Astrocyte (in vitro differentiated cells and primary cell): ENCODE data around the gene F12. TPM values are rescaled to one million over a fixed set of nuclear protein-coding genes. Genes with fewer than 3 reads are reported as not detected.

ENCODE experiments used
- DNase-seq: peaks from one replicate; pipeline ENCODE4 v3.0.0-alpha.2; 2010; ENCODE audit warnings: low read depth
- FAIRE-seq: peaks from 2 replicates; lab custom pipeline; 2011; peaks lifted over from hg19 to GRCh38; lab: Jason Lieb, UNC
- H2AFZ ChIP-seq: 2 replicates; pipeline ENCODE4 v1.6.0; 2012; ENCODE audit warnings: low read depth, low read length, inconsistent platforms
- H3K27ac ChIP-seq: 2 replicates; pipeline ENCODE4 v1.5.1; 2011; ENCODE audit warnings: low read depth, low read length, inconsistent platforms
- H3K27me3 ChIP-seq: 2 replicates; pipeline ENCODE4 v1.6.0; 2011; ENCODE audit warnings: low read length, inconsistent platforms; ENCODE audit not compliant: insufficient read depth
- H3K36me3 ChIP-seq: 2 replicates; pipeline ENCODE4 v1.5.1; 2011; ENCODE audit warnings: low read length, inconsistent platforms; ENCODE audit not compliant: insufficient read depth
- H3K4me1 ChIP-seq: 2 replicates; pipeline ENCODE4 v1.5.1; 2011; ENCODE audit warnings: low read length, inconsistent platforms; ENCODE audit not compliant: insufficient read depth
- H3K4me2 ChIP-seq: 2 replicates; pipeline ENCODE4 v1.6.0; 2012; ENCODE audit warnings: low read length, inconsistent platforms
- H3K4me3 ChIP-seq: 2 replicates; pipeline ENCODE4 v1.5.1; 2011; ENCODE audit warnings: low read depth, mild to moderate bottlenecking, low read length, inconsistent platforms; ENCODE audit not compliant: insufficient read depth
- H3K79me2 ChIP-seq: 2 replicates; pipeline ENCODE4 v1.6.0; 2012; ENCODE audit warnings: mild to moderate bottlenecking, low read length, inconsistent platforms; ENCODE audit not compliant: insufficient read depth
- H3K9ac ChIP-seq: 2 replicates; pipeline ENCODE4 v1.6.0; 2012; ENCODE audit warnings: mild to moderate bottlenecking, low read length, inconsistent platforms
- H3K9me3 ChIP-seq: 2 replicates; pipeline ENCODE4 v1.5.1; 2012; ENCODE audit warnings: low read depth, mild to moderate bottlenecking, low read length, inconsistent platforms; ENCODE audit not compliant: insufficient read depth
- H4K20me1 ChIP-seq: 2 replicates; pipeline ENCODE4 v1.6.0; 2012; ENCODE audit warnings: low read length, inconsistent platforms; ENCODE audit not compliant: insufficient read depth
- H3K27ac Mint-ChIP-seq: one replicate; pipeline ENCODE4 v1.8.0; 2021; ENCODE audit warnings: mild to moderate bottlenecking, mixed read lengths; ENCODE audit not compliant: unreplicated experiment
- H3K27me3 Mint-ChIP-seq: one replicate; pipeline ENCODE4 v1.8.0; 2021; ENCODE audit warnings: low read depth, mixed read lengths; ENCODE audit not compliant: unreplicated experiment
- H3K36me3 Mint-ChIP-seq: one replicate; pipeline ENCODE4 v1.8.0; 2021; ENCODE audit warnings: low read depth, mixed read lengths; ENCODE audit not compliant: unreplicated experiment
- H3K4me1 Mint-ChIP-seq: one replicate; pipeline ENCODE4 v1.8.0; 2021; ENCODE audit warnings: low read depth, mixed read lengths; ENCODE audit not compliant: unreplicated experiment
- H3K4me3 Mint-ChIP-seq: one replicate; pipeline ENCODE4 v1.8.0; 2021; ENCODE audit warnings: mild to moderate bottlenecking, moderate library complexity, mixed read lengths; ENCODE audit not compliant: unreplicated experiment
- H3K9me3 Mint-ChIP-seq: one replicate; pipeline ENCODE4 v1.8.0; 2021; ENCODE audit warnings: mild to moderate bottlenecking, mixed read lengths; ENCODE audit not compliant: unreplicated experiment
- EZH2 ChIP-seq: IDR thresholded peaks from 2 replicates; pipeline ENCODE4 v1.6.1; 2012; ENCODE audit warnings: mild to moderate bottlenecking, low read length, inconsistent platforms; ENCODE audit not compliant: insufficient read depth
- total RNA-seq: library from RNA; stranded (reverse); gene quantifications from 2 replicates; pipeline ENCODE4 v1.2.1, GENCODE V29; 2021
- TF ChIP-seq, protein P1 (sequence below): IDR thresholded peaks from 2 replicates; pipeline ENCODE4 v1.5.1; 2011; ENCODE audit warnings: low read depth, mild to moderate bottlenecking, inconsistent platforms, low read length, moderate library complexity; ENCODE audit not compliant: insufficient read depth

F12 gene
- total RNA-seq, 1 donor from 2014 or later, result 3.0 TPM

DNA sequence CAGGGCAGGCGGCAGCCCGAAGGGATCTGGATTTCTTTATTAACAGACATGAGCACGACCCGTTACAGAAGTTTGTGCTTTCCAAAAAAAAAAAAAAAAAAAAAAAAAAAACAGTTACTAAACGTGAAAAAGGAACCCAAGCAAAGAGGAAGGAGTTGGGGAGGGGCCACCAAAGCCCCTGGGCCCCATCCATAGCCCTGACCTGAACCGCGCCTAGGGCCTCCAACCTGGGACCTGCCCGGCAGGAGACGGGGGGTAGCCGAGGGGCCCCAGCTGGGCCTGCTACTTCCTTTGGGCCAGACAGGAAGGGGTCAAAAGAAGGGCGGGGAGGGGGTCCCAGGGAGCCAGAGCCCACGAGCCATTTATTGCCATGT, 47.2 kb upstream of the F12 start:
- no peak overlapping the region for H3K4me3 Mint-ChIP-seq
- peaks cover 36% of the 10 kb centered on the region for H3K4me1 ChIP-seq
- peaks cover 9% of the 10 kb centered on the region for H3K4me1 Mint-ChIP-seq
- peaks cover 19% of the 10 kb centered on the region for H3K36me3 ChIP-seq
- TF ChIP-seq, protein P1, sequence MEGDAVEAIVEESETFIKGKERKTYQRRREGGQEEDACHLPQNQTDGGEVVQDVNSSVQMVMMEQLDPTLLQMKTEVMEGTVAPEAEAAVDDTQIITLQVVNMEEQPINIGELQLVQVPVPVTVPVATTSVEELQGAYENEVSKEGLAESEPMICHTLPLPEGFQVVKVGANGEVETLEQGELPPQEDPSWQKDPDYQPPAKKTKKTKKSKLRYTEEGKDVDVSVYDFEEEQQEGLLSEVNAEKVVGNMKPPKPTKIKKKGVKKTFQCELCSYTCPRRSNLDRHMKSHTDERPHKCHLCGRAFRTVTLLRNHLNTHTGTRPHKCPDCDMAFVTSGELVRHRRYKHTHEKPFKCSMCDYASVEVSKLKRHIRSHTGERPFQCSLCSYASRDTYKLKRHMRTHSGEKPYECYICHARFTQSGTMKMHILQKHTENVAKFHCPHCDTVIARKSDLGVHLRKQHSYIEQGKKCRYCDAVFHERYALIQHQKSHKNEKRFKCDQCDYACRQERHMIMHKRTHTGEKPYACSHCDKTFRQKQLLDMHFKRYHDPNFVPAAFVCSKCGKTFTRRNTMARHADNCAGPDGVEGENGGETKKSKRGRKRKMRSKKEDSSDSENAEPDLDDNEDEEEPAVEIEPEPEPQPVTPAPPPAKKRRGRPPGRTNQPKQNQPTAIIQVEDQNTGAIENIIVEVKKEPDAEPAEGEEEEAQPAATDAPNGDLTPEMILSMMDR, result no peak
- TF ChIP-seq EZH2, result no peak
- H3K27me3 Mint-ChIP-seq, result no peaks in the 10 kb centered on the region
- H3K36me3 Mint-ChIP-seq, result peaks cover 11% of the 10 kb centered on the region
- no peak overlapping the region for H3K9ac ChIP-seq
- H3K9me3 Mint-ChIP-seq, result no peaks in the 10 kb centered on the region
- peak overlapping the region; percentile 27 for H3K4me2 ChIP-seq
- no peaks in the 10 kb centered on the region for H3K27me3 ChIP-seq
- no peak overlapping the region for H2AFZ ChIP-seq
- H3K27ac ChIP-seq, result no peak overlapping the region
- H3K79me2 ChIP-seq, result peaks cover 9% of the 10 kb centered on the region
- FAIRE-seq, result no peak
- peaks cover 83% of the 10 kb centered on the region for H4K20me1 ChIP-seq
- DNase-seq, result no peak
- H3K9me3 ChIP-seq, result no peaks in the 10 kb centered on the region
- H3K4me3 ChIP-seq, result no peak overlapping the region
- peak overlapping the region; percentile 93 for H3K27ac Mint-ChIP-seq

DNA sequence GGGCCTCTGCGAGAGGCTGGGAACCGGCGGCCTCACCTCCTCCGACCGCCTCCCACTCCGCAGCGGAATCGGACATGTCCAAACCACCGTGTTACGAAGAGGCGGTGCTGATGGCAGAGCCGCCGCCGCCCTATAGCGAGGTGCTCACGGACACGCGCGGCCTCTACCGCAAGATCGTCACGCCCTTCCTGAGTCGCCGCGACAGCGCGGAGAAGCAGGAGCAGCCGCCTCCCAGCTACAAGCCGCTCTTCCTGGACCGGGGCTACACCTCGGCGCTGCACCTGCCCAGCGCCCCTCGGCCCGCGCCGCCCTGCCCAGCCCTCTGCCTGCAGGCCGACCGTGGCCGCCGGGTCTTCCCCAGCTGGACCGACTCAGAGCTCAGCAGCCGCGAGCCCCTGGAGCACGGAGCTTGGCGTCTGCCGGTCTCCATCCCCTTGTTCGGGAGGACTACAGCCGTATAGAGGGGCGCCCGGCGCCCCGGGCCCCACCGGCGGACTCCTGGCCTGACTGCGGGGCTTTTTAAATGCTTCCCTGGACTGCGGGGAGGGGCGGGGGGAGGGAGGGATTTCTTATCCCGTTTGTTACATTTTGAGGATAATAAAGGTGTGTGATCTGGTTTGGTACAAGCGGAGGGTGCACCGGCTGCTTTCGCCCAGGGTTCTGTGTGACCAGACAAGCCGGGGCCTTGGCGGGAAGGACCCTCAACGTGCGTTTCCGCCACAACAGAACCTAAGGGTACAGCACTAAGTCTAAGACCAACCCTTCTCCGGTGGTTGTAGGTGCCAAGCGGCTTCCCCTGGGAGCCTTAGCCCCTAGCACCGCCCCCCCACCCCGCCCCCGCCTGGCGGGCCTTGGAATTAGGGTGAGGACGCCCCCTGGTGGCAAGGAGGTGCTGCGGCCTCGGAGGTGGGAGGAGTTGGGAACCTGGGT, 46.6 kb upstream of the F12 start:
- H3K4me2 ChIP-seq, result peak overlapping the region; percentile 83

More for the DNA sequence above, 46.6 kb upstream of the F12 start:
- H3K27ac Mint-ChIP-seq, result peak overlapping the region; percentile 93
- no peak overlapping the region for H3K4me3 Mint-ChIP-seq
- DNase-seq, result peak; percentile 57
- TF ChIP-seq, protein P1, result peak; percentile 51
- TF ChIP-seq EZH2, result no peak
- Histone ChIP-seq H3K4me1 (peaks cover 36% of the 10 kb centered on the region), H3K27ac (peak overlapping the region; percentile 10), H3K36me3 (peaks cover 19% of the 10 kb centered on the region), H3K4me3 (peak overlapping the region; percentile 30), H3K9me3 (no peaks in the 10 kb centered on the region), H3K79me2 (peaks cover 7% of the 10 kb centered on the region), H3K27me3 (no peaks in the 10 kb centered on the region), H4K20me1 (peaks cover 82% of the 10 kb centered on the region), H3K9ac (peak overlapping the region; percentile 18), H2AFZ (no peak overlapping the region)
- no peak for FAIRE-seq
- H3K27me3 Mint-ChIP-seq, result peaks cover 1% of the 10 kb centered on the region
- peaks cover 7% of the 10 kb centered on the region for H3K36me3 Mint-ChIP-seq
- H3K4me1 Mint-ChIP-seq, result peaks cover 9% of the 10 kb centered on the region
- H3K9me3 Mint-ChIP-seq, result no peaks in the 10 kb centered on the region
